ENCODE results near the gene IL21R.

The IL21R gene

DNA sequence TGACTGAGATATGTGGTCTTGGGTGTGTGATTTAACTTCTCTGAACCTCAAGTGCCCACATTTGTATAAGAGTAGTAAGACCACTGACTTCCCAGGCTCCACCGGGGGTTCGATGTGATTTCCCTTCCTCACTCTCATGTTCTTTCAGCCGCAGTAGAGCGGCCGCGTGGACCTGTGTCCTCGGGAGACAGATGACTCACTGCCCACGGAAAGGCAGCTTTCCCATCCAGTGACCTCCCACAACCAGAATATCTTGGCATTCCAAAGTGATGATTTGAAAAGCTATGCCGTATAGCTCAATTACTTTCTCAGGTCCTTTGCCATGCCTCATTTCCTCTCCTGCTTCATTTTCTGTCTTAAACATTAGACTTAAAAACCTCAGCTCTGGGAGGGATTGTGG is 73.6 kb downstream of the IL21R start:
- no peak overlapping the region for H3K4me3 ChIP-seq (ENCODE audit: low read depth, low read length)
- TF ChIP-seq, protein P1, sequence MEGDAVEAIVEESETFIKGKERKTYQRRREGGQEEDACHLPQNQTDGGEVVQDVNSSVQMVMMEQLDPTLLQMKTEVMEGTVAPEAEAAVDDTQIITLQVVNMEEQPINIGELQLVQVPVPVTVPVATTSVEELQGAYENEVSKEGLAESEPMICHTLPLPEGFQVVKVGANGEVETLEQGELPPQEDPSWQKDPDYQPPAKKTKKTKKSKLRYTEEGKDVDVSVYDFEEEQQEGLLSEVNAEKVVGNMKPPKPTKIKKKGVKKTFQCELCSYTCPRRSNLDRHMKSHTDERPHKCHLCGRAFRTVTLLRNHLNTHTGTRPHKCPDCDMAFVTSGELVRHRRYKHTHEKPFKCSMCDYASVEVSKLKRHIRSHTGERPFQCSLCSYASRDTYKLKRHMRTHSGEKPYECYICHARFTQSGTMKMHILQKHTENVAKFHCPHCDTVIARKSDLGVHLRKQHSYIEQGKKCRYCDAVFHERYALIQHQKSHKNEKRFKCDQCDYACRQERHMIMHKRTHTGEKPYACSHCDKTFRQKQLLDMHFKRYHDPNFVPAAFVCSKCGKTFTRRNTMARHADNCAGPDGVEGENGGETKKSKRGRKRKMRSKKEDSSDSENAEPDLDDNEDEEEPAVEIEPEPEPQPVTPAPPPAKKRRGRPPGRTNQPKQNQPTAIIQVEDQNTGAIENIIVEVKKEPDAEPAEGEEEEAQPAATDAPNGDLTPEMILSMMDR (IDR thresholded peaks at IDR 0.05; ENCODE audit: low read depth, low read length), result no peak
- in situ Hi-C loops (cut with HindIII; ENCODE audit: low sequenced_read_pairs), result no loop called here
- peak; percentile 94 for DNase-seq (ENCODE audit: low read depth, low spot score)

DNA sequence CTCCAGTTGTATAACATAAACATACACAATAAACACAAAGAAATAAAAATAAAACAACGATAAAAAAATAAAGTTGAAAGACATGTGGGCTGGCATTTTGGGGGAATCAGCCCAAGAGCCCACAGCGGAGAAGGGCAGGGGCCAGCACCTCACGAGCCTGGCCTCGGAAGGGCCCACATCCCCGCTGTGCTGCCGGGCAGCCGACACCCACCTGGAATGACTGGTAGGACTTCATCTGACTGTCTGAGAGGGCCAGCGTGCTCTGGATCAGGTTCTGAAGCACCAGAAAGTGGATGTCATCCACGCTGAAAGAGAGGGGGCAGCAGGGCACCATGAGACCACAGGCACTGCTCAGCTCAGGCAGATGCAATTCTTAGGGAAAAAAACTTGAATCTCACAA is 74.3 kb downstream of the IL21R start:
- in situ Hi-C loops (cut with HindIII; ENCODE audit: low sequenced_read_pairs), result no loop called here
- H3K4me3 ChIP-seq (ENCODE audit: low read depth, low read length), result no peak overlapping the region
- TF ChIP-seq, protein P1 (IDR thresholded peaks at IDR 0.05; ENCODE audit: low read depth, low read length), result no peak
- DNase-seq (ENCODE audit: low read depth, low spot score), result no peak

DNA sequence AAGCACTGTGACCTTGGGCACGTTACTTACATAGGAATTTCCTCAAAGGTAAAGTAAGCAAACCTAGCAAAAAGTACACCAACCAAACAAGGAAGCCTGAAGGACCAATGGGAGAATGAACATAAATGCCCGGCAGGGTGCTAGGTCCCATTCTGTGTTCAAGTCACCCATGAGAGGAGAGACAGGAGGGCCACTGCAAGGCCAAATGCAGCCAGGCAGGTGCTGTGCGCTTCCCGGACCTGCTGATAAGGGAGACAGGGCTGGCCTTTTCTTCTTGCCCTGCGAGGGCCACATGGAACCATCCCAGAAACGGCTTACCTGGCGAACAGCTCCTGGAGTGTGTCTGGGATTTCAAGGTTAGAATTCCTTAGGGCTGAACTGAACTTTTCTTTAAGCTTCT is 78.8 kb downstream of the IL21R start:
- no peak for DNase-seq (ENCODE audit: low read depth, low spot score)
- H3K4me3 ChIP-seq (ENCODE audit: low read depth, low read length), result no peak overlapping the region
- TF ChIP-seq, protein P1 (IDR thresholded peaks at IDR 0.05; ENCODE audit: low read depth, low read length), result no peak
- in situ Hi-C loops (cut with HindIII; ENCODE audit: low sequenced_read_pairs), result no loop called here

DNA sequence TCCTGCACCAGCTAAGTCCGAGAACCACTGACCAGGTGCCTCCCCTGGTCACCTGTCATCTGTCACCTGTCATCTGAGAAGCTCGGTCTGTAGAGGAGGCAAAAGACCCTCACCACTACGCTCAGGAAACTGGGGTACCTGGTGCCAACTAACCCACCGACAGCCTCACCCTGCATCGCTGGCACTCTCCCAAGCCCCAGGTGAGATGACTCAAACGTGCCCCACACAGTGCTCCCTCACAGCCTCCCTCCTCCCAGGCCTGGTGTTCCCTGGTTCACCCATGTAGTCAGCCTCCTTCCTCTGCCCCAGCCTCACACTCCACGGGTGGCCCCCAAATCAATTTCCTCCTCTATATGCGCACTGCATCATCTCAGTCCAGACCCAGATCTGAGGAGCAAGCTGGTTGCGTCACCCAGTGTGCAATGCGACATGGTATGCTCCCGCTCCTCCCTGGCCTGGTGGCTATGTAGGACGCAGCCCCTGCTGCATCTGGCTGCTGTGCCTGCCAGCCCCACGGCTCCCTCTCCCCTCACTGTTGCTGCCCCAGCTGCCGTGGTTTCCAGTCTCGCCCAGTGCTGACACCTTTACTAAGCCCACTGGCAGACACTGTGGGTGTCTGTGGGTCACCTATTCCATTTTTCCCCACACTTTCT is 79.4 kb downstream of the IL21R start:
- in situ Hi-C loops (cut with HindIII; ENCODE audit: low sequenced_read_pairs), result no loop called here
- no peak for DNase-seq (ENCODE audit: low read depth, low spot score)
- no peak overlapping the region for H3K4me3 ChIP-seq (ENCODE audit: low read depth, low read length)
- TF ChIP-seq, protein P1 (IDR thresholded peaks at IDR 0.05; ENCODE audit: low read depth, low read length), result no peak

DNA sequence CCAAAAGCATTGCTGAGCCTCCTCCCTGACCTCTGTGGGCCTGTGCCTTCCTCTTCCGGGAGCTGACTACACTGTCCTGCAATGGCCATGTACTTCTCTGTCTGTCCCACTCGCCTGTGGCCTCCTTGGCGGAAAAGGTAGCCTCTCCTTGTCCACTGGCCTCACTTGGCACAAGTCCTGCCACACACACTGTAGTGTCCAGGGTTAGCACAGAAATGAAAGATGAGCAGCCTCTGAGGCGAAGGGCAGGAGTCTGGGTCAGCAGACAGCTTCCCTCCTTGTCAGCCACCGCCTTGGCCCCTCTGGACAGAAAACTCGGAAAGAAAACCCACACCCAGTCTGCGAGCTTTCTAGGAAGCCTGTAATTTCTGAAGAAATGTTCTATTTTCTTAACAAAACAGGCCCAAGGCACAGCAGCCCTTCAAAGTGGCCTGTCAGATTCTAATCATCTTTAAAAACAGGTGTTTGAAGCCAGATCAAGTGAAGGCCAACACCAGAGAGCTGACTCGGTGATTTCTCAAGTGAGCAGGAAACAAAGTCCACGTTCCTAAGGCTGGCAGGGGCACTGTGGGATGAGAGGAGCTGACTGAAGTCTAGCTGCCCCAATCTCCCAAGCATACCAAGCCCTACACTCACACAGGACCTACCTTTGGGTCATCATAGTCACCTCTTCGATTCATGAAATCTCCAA is 80.6 kb downstream of the IL21R start:
- in situ Hi-C loops (cut with HindIII; ENCODE audit: low sequenced_read_pairs), result no loop called here
- no peak overlapping the region for H3K4me3 ChIP-seq (ENCODE audit: low read depth, low read length)
- TF ChIP-seq, protein P1 (IDR thresholded peaks at IDR 0.05; ENCODE audit: low read depth, low read length), result no peak
- no peak for DNase-seq (ENCODE audit: low read depth, low spot score)

DNA sequence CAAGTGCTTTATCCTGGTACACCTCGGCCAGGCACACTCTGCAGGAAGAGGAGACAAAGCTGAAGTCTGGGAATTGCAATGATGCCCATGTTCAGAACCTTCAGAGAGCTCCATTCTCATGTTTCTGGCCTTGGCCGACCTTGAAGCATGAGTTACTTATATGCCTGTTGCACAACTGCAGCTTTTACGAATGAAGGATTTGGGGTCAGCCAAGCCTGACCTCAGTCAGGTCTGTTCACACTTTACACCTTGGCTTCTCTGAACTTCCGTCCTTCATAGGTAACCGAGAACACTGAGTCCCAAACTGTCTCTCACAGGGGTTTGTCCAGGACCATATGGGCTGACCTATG is 81.1 kb downstream of the IL21R start:
- in situ Hi-C loops (cut with HindIII; ENCODE audit: low sequenced_read_pairs), result no loop called here
- DNase-seq (ENCODE audit: low read depth, low spot score), result no peak
- no peak overlapping the region for H3K4me3 ChIP-seq (ENCODE audit: low read depth, low read length)
- TF ChIP-seq, protein P1 (IDR thresholded peaks at IDR 0.05; ENCODE audit: low read depth, low read length), result no peak

Data from astrocyte of the spinal cord (primary cell).